HUES64 (cell line): ENCODE results near the gene PCDH10.

ENCODE experiments used
- H3K27ac ChIP-seq: 2 replicates; pipeline ENCODE4 v1.7.0; 2013; ENCODE audit warnings: low read depth, low read length, inconsistent platforms
- H3K27me3 ChIP-seq: 2 replicates; pipeline ENCODE4 v1.6.1; 2013; ENCODE audit warnings: mild to moderate bottlenecking, low read length; ENCODE audit not compliant: insufficient read depth
- H3K36me3 ChIP-seq: 2 replicates; pipeline ENCODE4 v1.6.1; 2013; ENCODE audit warnings: mild to moderate bottlenecking, low read length; ENCODE audit not compliant: insufficient read depth
- H3K4me1 ChIP-seq: 2 replicates; pipeline ENCODE4 v1.6.1; 2013; ENCODE audit warnings: mild to moderate bottlenecking, low read length, moderate library complexity; ENCODE audit not compliant: insufficient read depth
- H3K4me3 ChIP-seq: 2 replicates; pipeline ENCODE4 v1.5.1; 2013; ENCODE audit warnings: mild to moderate bottlenecking, low read length, moderate library complexity
- H3K9ac ChIP-seq: 2 replicates; pipeline ENCODE4 v1.6.1; 2013; ENCODE audit warnings: mild to moderate bottlenecking, low read depth, low read length
- H3K9me3 ChIP-seq: 2 replicates; pipeline ENCODE4 v1.6.1; 2013; ENCODE audit warnings: low read depth, low read length; ENCODE audit not compliant: insufficient read depth
- WGBS: fragments of 150-250, 120-280 bp; methylation state at CpG from one replicate; pipeline ENCODE4 v1.1.7; 2013; ENCODE audit warnings: missing lambda C conversion rate; 5-methylcytosine and 5-hydroxymethylcytosine counted together

Gene PCDH10

DNA sequence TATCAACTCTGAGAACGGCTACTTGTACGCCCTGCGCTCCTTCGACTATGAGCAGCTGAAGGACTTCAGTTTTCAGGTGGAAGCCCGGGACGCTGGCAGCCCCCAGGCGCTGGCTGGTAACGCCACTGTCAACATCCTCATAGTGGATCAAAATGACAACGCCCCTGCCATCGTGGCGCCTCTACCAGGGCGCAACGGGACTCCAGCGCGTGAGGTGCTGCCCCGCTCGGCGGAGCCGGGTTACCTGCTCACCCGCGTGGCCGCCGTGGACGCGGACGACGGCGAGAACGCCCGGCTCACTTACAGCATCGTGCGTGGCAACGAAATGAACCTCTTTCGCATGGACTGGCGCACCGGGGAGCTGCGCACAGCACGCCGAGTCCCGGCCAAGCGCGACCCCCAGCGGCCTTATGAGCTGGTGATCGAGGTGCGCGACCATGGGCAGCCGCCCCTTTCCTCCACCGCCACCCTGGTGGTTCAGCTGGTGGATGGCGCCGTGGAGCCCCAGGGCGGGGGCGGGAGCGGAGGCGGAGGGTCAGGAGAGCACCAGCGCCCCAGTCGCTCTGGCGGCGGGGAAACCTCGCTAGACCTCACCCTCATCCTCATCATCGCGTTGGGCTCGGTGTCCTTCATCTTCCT is 2.7 kb downstream of the PCDH10 start:
- 2% methylated on average over 62 of the region's 62 CpGs for WGBS
- no peaks in the 10 kb centered on the region for H3K9me3 ChIP-seq
- H3K4me3 ChIP-seq: peak overlapping the region; percentile 72
- peaks cover 33% of the 10 kb centered on the region for H3K4me1 ChIP-seq
- H3K36me3 ChIP-seq: no peaks in the 10 kb centered on the region
- H3K27ac ChIP-seq: no peak overlapping the region
- no peak overlapping the region for H3K9ac ChIP-seq
- H3K27me3 ChIP-seq: peaks cover 72% of the 10 kb centered on the region

DNA sequence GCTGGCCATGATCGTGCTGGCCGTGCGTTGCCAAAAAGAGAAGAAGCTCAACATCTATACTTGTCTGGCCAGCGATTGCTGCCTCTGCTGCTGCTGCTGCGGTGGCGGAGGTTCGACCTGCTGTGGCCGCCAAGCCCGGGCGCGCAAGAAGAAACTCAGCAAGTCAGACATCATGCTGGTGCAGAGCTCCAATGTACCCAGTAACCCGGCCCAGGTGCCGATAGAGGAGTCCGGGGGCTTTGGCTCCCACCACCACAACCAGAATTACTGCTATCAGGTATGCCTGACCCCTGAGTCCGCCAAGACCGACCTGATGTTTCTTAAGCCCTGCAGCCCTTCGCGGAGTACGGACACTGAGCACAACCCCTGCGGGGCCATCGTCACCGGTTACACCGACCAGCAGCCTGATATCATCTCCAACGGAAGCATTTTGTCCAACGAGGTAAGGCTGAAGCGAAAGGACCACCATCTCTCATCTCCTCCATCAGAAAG is 3.3 kb downstream of the PCDH10 start:
- no peak overlapping the region for H3K27ac ChIP-seq
- peaks cover 67% of the 10 kb centered on the region for H3K27me3 ChIP-seq
- H3K4me3 ChIP-seq: peak overlapping the region; percentile 72
- WGBS: 1% methylated on average over 26 of the region's 26 CpGs
- H3K9me3 ChIP-seq: no peaks in the 10 kb centered on the region
- H3K4me1 ChIP-seq: peaks cover 33% of the 10 kb centered on the region
- no peaks in the 10 kb centered on the region for H3K36me3 ChIP-seq
- H3K9ac ChIP-seq: no peak overlapping the region

DNA sequence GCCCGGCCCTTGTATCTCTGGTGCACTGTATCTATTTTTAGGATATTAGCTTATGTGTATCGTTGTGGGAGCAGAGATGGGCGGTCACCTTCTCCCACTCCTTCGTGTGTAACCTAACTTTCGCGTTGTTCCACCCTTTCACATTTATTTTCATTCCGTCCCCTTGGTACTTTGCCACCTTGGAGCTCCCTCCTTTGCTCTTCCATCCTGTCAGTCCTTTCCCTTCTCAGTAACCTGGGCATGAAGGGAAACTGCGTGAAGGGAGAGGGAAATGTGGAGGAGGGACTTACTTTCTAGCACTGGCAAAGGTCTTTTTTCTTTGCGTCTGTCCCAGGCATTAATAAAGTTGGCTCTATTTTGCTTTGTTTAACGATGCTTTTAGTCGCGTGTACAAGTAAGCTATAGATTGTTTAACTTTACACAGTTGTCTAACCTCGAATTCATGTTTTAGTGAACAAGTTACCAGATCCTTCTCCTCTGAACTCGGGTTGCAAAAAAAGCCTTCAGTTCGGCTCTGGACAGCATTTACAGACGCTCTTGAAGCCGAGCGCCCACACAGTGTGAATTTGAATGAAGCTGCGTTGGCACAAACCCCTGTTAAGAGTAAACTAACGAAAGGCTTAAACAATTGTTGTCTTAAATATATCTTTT is 3.9 kb downstream of the PCDH10 start:
- Histone ChIP-seq H3K4me3 (peak overlapping the region; percentile 72), H3K36me3 (no peaks in the 10 kb centered on the region), H3K27ac (no peak overlapping the region), H3K9ac (no peak overlapping the region), H3K9me3 (no peaks in the 10 kb centered on the region), H3K27me3 (peaks cover 61% of the 10 kb centered on the region), H3K4me1 (peaks cover 33% of the 10 kb centered on the region)
- WGBS: 4% methylated on average over 18 of the region's 20 CpGs

- no peak overlapping the region for H3K4me3 ChIP-seq
- peaks cover 45% of the 10 kb centered on the region for H3K27me3 ChIP-seq
- no peaks in the 10 kb centered on the region for H3K9me3 ChIP-seq
- no peak overlapping the region for H3K9ac ChIP-seq
- peaks cover 27% of the 10 kb centered on the region for H3K4me1 ChIP-seq
- WGBS: 58% methylated on average over 4 of the region's 4 CpGs
- no peaks in the 10 kb centered on the region for H3K36me3 ChIP-seq
- no peak overlapping the region for H3K27ac ChIP-seq
Measured at GRCh38 chr4:133154725-133155124, 5.6 kb downstream of the PCDH10 start.

- Histone ChIP-seq H3K4me1 (peaks cover 23% of the 10 kb centered on the region), H3K9ac (no peak overlapping the region), H3K36me3 (no peaks in the 10 kb centered on the region), H3K4me3 (no peak overlapping the region), H3K27me3 (peaks cover 31% of the 10 kb centered on the region), H3K27ac (no peak overlapping the region), H3K9me3 (no peaks in the 10 kb centered on the region)
- WGBS: 81% methylated on average over 5 of the region's 5 CpGs
Measured at GRCh38 chr4:133156096-133156495, 7.0 kb downstream of the PCDH10 start.

DNA sequence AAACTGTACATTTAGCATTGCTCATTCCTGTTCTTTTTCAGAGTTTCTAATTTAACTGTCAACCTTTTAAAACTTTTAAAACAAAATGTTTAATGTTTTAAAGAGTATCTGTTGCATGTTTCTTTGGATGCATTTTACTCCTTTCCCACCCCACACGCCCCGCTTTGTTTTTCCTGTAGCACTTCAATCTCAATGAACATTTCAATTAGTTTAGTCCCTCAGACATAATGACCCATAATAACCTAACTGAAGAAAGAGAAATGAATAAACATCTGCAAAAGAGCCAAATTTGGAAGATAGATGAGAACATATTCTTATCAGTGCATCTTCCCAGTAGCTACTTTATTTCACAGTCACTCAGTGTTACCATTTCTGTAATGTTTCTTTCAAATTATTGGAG is 7.5 kb downstream of the PCDH10 start:
- H3K4me1 ChIP-seq: peaks cover 23% of the 10 kb centered on the region
- no peak overlapping the region for H3K4me3 ChIP-seq
- peaks cover 26% of the 10 kb centered on the region for H3K27me3 ChIP-seq
- WGBS: 67% methylated on average over 2 of the region's 2 CpGs
- no peak overlapping the region for H3K9ac ChIP-seq
- no peaks in the 10 kb centered on the region for H3K9me3 ChIP-seq
- H3K36me3 ChIP-seq: no peaks in the 10 kb centered on the region
- no peak overlapping the region for H3K27ac ChIP-seq

GRCh38 chr4:133157460-133158160 is 8.5 kb downstream of the PCDH10 start:
- no peak overlapping the region for H3K4me3 ChIP-seq
- H3K9me3 ChIP-seq: no peaks in the 10 kb centered on the region
- no peak overlapping the region for H3K27ac ChIP-seq
- H3K36me3 ChIP-seq: no peaks in the 10 kb centered on the region
- H3K4me1 ChIP-seq: peaks cover 23% of the 10 kb centered on the region
- WGBS: 87% methylated on average over 5 of the region's 5 CpGs
- H3K9ac ChIP-seq: no peak overlapping the region
- H3K27me3 ChIP-seq: peaks cover 16% of the 10 kb centered on the region

- peaks cover 4% of the 10 kb centered on the region; the same call in 1 of the 2 replicates for H3K4me1 ChIP-seq
- H3K27ac ChIP-seq: no peak overlapping the region
- no peaks in the 10 kb centered on the region for H3K9me3 ChIP-seq
- H3K9ac ChIP-seq: no peak overlapping the region
- WGBS: 81% methylated on average over 3 of the region's 3 CpGs
- H3K27me3 ChIP-seq: no peaks in the 10 kb centered on the region
- H3K4me3 ChIP-seq: no peak overlapping the region
- H3K36me3 ChIP-seq: peaks cover 14% of the 10 kb centered on the region
Measured at GRCh38 chr4:133160853-133161252, 11.8 kb downstream of the PCDH10 start.

DNA sequence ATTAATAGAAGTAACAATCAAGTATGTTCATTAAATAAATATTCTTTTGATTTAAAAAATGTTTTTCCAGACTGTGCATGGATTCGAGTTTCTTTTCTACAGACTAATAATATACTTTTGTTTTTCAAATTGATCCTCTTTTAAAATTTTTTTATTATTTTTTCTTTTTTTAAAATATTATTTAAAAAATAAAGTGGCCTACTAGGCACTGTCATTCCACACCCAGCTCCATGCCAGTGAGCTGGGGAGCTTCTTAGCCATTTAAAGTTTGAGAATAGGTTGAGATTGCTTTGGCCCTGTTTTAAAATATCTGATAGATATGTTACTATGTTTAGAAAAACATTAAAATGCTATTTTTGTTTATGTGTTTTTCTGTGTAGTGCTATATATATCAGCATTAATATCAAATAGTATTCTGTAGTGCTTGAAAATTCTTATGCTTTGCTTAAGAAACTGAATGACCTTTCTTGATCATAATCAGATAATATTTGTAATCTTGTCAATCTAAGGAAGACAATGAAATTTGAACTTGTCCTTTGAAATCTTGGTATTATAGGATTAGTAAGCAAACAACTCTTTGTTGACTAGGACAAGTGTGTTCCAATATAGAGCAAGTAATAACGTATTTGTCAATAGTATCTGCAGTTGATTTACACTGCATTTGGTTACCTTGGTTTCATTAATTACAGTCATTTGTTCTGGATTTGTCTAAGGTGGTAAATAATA is 12.6 kb downstream of the PCDH10 start:
- Histone ChIP-seq H3K9me3 (no peaks in the 10 kb centered on the region), H3K9ac (no peak overlapping the region), H3K4me3 (no peak overlapping the region), H3K27ac (no peak overlapping the region), H3K27me3 (no peaks in the 10 kb centered on the region), H3K36me3 (peaks cover 20% of the 10 kb centered on the region), H3K4me1 (no peaks in the 10 kb centered on the region)
- WGBS: 98% methylated on average over 1 of the region's 2 CpGs

GRCh38 chr4:133162941-133163340 is 13.8 kb downstream of the PCDH10 start:
- Histone ChIP-seq H3K4me3 (no peak overlapping the region), H3K9ac (no peak overlapping the region), H3K36me3 (peaks cover 20% of the 10 kb centered on the region), H3K27me3 (no peaks in the 10 kb centered on the region), H3K4me1 (no peaks in the 10 kb centered on the region), H3K27ac (0 out of 2 replicates have a peak overlapping the region, but pooled peaks have one; percentile 28), H3K9me3 (no peaks in the 10 kb centered on the region)
- 95% methylated on average over 8 of the region's 8 CpGs for WGBS

GRCh38 chr4:133178956-133179355 is 29.9 kb downstream of the PCDH10 start:
- Histone ChIP-seq H3K36me3 (no peaks in the 10 kb centered on the region), H3K27ac (no peak overlapping the region), H3K27me3 (no peaks in the 10 kb centered on the region), H3K9ac (no peak overlapping the region), H3K9me3 (no peaks in the 10 kb centered on the region), H3K4me3 (no peak overlapping the region), H3K4me1 (0 out of 2 replicates have a peak, but pooled peaks cover 4% of the 10 kb centered on the region)
- 94% methylated on average over 1 of the region's 2 CpGs for WGBS
